Measurements from ENCODE around the gene CEP76.

Gene CEP76, protein sequence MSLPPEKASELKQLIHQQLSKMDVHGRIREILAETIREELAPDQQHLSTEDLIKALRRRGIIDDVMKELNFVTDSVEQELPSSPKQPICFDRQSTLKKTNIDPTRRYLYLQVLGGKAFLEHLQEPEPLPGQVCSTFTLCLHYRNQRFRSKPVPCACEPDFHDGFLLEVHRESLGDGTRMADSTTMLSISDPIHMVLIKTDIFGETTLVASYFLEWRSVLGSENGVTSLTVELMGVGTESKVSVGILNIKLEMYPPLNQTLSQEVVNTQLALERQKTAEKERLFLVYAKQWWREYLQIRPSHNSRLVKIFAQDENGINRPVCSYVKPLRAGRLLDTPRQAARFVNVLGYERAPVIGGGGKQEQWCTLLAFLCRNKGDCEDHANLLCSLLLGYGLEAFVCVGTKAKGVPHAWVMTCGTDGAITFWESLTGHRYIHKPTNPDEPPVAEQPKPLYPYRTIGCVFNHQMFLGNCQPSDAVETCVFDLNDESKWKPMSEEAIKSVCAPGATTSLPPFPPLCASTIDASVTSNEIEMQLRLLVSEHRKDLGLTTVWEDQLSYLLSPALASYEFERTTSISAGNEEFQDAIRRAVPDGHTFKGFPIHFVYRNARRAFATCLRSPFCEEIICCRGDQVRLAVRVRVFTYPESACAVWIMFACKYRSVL

DNA sequence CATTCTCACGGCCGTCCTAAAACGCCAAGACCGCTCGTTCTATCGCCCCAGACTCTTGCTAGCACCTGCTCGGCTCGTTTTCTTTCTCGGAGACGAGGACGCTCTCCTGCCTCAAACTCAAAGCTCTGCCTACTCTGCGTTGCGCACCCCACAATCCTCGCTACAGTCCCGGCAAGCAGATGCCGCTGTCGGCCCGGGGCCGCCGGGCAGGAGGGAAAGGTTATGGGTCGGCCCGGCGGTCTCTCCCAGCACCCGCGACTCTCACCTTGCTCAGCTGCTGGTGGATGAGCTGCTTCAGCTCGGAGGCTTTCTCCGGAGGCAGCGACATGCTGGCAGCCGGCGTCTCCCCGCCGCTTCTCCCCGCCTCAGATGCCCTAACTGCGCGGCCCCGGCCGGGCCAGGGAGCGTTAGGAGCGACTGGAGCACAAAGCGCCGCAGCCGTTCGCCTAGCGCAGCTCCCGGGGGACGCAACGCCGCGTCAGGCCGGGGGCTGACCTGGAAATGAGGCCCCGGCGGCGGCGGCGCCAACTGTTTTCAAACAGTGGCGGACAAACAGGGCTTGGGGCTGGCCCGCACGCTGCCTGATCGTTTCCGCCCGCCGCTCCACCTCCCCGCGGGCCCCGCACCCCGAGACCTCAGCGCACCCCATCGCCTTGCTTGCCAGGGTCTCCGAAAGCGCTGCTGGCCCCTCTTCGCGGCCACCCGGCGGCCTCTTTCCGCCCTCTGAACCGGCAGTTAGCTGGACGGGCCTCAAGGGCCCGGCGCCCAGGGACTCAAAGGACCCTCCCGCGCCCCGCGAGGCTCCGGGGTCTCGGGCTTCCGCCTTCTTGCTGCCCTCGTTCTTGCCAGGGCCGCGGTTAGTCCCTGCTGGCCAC is at the start of gene CEP76, which contains the start of gene PSMG2:
TSS of gene CEP76 (minus strand) at position 503 of the 875 bp plus-strand sequence. CDS start at position 328, 175 bp downstream.
TSS of gene PSMG2 (plus strand) at position 822 of the 875 bp plus-strand sequence. CDS start 66 bp downstream, outside the sequence.
- peak; percentile 94 for DNase-seq

DNA sequence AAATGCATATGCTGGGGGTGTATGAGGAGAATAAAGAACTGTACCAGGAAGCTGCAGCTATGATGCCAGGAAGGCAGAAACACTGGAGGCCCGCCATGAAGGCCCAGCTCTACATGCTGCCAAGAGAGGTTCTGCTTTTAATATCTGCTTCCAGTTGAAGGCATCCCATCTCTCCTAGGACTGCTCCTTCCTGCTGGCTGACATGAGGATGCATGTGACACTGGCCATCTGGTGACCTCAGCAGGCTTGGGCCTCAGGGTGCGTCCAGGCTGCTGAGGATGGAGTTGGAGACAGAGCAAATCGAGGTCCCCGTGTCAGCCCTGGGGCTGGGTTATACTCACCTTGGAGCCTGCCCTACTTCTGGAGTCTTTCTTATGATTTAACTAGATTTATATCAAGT is 49.4 kb upstream of the CEP76 start:
- no peak for DNase-seq

DNA sequence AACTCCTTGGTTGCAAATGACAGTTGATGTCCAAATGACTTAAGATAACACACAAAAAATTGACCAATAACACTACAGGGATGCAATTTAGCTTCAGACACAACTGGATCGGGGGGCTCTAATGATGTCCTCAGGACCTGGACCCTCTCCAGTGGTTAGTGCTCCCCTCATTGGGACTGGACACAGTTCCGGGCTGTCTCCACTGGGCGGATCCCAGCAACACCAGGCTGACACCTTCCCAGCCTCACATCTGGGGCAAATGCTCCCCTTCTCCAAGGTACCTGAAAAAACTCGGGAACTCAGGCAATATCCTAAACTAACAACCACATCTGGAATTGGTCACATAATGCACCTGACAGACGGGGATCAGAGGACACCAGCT is 49.0 kb upstream of the CEP76 start:
- no peak for DNase-seq

DNA sequence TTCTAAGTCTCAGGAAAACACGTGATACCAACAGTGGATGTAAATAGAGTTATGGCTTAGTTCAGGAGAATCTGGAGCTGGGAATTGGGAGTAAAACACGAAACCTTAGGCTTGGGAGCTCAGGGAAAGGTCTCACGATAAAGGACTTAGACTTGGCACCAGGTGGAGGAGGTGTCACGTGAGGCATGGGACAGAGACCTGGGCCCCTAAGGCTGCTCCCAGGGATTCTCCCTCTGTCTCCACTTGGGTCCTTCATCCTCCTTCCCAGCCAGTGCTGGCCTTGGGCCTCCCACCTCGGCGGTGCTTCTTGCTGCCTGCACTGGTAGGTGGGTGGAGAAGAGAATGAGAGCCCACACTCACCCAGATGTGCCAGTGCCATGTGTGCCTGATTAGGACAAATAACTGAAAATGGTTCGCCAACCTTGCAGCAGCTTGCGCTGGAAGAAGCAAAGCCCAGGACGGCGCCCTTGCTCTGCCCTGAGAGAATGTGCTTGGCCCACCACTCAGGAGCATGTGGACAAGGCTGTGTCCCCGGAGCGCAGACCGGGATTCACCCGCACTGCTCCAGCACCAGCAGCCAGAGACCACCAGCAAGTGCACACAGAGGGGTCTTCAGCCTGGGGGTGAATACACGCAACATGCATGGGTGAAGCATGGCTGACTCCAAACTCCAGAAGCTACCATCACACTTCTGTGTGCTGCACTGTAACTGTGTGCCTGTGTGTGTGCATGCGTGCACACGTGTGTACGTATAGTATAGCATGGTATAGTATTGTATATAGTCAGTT is 48.4 kb upstream of the CEP76 start:
- DNase-seq = no peak

DNA sequence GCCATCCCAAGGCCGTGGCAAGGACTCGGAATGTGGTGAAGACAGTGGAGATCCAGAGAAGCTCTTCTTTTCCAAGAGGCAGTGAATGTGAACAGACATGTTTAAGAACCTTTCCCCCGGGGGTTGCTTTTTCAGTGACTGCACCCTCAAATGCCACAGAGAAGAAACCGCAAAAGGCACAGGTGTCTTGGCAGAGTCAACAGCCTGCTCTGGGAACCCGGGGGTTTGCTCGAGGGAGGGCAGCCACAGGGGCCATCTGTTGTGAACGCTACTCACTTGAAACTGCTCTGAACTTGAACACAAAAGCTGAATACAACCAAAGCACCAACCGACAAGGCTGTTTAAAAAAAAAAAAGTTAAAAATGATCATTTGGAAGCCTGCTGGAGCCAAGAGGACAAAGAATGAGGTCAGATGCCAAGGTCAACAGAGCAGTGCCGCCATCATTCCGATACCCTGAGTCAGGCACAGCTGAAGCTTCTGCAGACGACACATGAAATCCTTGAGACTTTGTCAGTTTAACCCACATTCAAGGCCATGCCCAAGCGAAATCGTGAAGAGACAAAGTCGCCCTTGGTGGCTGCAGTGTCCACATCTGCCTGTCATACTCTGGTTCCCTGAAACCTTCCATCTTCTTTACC is 47.7 kb upstream of the CEP76 start:
- DNase-seq = no peak

DNA sequence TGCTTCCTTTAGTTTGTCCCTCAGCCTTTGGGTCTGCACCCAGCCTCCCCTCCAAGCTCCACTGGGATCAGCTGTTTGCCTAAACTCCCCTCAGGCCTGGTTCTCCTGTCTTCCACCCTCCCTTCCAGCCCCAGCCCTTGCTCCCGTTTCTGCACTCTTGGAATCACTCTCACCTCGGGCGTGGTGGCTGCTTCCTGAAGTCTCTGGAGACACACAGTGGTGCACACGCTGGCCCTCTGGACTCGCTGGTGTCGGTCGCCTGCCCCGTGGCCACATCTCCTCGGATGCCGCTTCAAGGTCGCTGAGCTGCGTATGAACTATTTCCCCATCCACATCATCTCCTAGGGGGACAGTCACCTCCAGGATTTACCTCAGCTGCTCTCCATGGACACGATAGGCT is 46.6 kb upstream of the CEP76 start:
- DNase-seq = no peak

DNA sequence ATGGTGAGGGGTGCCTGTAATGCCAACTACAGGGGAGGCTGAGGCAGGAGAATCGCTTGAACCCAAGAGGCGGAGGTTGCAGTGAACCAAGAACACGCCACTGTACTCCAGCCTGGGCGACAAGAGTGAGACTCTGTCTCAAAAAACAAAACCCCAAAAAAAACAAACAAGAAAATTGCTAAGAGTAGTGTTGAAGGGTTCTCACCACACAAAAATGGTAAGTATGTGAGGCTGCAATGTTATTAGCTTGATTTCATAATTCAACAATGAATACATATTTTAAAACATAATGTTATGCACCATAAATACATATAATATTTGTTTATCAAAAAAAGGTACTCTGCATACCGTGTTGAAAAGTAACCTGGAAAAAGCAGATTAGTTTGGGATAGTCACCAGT is 46.1 kb upstream of the CEP76 start:
- DNase-seq = no peak

DNA sequence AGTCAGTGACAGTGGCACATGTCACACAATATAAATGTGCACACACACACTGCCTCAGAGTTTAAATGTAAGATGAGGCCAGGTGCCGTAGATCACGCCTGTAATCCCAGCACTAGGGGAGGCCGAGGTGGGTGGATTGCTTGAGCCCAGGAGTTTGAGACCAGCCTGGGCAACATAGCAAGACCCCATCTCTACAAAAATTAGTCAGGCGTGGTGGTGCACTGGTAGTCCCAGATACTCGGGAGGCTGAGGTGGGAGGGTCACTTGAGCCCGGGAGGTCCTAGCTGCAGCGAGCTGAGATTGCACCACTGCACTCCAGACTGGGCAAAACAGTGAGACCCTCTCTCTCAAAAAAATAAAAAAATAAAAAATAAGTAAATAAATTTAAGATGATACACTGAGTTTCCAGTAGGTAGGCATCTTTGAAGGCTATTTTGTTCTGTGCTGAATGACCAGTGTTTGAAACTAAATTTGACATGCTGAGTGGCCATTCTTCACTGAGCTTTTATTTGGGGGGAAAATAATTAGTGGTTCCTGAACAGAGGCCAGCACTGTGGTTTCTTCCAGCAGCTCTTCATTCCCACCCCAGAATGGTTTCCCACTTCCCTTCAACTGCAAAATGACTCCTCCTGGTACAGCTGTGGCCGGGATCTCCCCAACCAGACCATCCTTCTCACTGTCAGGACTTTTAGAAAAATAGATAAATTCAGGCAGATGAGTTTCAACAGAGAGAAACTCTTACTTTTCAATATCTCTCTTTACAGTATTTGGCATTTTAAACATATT is 45.2 kb upstream of the CEP76 start:
- no peak for DNase-seq

DNA sequence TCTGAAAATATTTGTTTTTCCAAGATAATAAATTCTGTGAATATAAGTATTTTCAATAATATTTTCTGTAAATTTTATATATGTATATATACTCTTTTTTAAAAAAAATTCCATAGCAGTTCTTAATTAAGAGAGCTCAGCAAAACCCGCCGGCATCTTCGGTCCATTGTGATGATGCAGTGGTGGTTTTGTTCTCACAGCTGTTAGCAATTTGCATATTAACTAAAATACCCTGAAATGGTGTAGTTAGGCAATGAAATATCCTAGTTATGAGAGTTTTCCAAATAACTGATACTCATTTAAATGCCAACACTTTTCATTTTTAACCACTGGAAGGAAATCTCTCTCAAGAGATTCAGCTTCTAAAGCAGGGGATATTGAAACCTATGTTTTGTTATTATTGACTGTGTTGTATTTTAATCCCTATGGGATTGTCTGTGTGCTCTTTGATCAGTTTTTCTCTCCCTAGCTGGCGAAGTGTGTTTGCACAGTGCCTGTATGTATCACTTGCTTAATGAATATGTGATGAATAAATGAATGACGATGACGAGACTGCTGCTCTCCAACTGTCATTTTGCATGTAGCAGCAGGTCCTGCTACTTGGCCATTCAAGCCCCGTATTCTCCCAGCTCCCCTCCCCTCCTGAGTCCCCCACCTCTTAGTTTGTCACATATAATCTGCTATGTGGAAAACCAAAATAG is 42.7 kb upstream of the CEP76 start:
- no peak for DNase-seq

DNA sequence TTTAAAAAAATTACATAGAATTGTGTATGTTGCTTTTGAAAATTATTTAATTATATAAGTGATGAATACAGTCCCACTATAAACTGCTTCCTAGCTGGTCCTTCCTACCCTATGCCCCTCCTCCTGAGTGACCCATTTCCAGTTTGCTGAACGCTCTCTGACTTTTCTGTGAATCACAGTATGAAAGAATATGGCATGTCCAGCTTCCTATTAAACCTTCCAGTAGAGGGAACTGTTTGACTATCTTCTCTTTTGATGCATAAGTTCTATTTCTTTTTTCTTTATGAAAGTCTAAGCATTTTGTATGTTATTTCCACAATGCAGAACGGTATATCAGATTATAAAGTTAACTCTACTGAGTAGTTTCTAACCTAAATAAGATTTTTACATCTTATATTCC is 41.6 kb upstream of the CEP76 start:
- no peak for DNase-seq

DNA sequence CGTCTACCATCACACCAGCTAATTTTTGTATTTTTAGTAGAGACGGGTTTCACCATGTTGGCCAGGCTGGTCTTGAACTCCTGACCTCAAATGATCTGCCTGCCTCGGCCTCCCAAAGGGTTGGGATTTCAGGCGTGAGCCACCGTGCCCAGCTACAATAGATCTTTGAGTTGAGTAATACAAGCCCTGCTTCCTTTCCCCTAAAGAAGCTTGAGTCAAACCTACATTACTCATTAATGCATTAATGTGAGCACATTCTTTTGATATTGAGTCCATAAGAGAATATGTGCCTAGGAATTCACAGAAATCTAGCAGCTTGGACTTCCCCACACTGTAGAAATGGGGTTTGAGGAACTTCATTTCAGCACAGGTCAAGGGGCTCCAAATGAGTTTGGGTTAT is 39.9 kb upstream of the CEP76 start:
- no peak for DNase-seq

DNA sequence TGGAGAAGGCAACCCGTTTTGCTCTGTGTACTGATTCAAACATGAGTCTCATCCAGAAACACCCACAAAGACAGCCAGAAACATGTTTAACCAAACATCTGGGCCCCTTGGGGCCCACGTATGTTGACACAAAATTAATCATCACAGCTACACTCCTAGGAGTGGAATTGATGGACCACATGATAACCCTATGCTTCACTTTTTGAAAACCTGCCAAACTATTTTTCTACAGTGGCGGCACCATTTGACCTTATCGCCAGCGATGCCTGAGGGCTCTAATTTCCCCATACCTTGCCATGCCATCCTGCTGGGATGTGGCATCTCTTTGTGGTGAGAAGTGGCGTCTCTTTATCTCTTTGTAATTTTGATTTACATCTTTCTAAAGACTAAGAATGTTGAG is 38.8 kb upstream of the CEP76 start:
- no peak for DNase-seq

DNA sequence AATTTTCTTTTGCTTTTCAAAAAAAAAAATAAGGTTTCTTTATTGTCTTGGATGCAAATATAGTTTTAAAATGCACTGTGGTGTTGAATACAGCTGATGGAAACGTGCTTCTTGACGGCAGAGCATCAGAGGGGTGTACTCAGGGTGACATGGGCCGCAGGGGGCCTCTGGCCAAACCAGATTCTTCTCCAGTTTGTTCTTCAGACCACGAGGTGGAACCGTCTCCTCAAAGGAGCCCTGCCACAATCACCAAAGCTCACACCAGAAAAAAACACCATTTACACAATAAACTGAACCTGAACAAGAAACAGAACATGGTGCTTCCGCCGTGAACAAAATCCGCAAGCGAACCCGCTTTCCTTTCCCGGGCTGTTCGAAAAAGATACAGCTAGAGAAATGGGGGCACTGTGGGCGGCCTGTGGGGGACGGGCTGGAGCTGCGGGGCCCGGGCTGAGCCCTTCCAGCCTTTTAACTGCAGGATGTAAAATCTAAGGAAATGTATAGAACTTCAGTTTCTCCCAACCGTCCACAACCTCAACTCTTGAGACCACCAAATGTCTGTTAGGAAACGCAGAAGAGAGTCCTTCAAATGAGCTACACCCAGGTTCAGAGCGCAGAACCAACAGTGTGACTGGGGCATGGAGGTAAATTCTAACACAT is 34.9 kb upstream of the CEP76 start:
- DNase-seq = no peak

DNA sequence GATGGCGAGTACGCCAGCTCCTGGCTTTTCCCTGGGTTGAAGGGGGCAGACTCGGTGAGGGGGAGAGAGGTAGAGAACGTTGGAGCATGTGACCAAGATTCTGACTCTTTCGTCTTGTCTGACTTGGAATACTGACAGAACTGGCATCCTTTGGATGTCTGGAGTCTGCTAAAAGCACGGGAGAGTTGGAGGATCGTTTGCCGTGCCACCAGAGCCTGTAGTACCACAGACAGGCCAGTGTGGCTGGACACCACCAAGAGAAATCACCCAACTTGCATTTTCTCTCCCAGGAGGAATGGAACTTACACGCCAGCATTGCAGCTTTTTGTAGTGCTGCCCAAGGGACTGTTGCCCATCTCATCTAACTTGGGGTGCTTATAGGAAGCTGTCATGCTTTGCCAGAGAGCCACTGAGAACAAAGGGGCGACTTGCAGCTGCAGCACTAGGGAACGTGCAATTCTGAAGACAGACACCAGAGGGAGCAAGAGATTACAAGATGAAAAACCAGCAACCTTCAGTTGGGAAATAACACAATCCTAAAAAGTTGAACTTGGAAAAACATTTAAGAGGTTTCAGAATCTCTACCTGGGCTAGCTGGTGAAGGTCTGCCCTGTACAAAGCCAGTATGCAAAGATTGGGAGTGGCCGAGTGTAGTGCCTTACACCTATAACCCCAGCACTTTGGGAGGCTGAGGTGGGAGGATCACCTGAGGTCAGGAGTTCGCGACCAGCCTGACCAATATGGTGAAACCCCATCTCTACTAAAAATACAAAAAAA is 24.4 kb upstream of the CEP76 start:
- DNase-seq = peak; percentile 53

DNA sequence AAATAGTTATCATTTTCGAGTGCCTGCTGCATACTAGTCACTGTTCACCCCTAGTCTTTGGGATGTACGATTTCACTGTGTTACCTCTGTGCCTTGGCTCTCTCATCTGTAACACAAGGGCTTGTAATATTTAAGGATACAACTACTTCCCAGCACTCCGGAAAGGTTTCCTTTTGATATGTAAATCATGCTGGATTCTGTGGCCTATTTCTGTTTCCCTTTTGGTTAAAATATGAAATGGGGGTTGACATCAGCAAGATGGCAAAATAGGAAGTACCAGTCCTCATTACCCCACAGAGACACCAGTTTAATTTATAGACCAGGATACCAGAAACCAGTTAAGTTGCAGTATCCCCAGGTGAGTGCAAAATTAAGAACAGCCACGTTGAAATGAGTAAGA is 23.8 kb upstream of the CEP76 start:
- DNase-seq = no peak

DNA sequence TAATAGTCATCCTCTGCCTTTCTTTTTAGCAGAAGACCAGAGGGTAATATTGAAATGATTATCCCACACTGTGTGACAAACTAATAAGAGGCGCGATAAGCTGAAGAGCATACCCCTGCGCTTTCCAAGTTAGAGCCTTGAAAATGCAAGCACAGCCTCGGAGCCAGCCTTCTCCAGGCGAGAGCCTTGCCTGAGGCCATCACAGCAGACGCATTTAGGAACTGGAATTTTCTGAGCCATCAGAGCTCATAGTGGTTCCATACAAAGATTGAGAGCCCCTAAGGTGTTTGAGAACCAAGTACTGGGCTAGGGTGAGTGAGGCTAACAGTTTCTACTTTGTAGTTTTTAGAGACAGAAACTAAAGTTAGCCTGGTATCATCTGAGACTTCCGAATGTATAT is 20.2 kb upstream of the CEP76 start:
- no peak for DNase-seq

DNA sequence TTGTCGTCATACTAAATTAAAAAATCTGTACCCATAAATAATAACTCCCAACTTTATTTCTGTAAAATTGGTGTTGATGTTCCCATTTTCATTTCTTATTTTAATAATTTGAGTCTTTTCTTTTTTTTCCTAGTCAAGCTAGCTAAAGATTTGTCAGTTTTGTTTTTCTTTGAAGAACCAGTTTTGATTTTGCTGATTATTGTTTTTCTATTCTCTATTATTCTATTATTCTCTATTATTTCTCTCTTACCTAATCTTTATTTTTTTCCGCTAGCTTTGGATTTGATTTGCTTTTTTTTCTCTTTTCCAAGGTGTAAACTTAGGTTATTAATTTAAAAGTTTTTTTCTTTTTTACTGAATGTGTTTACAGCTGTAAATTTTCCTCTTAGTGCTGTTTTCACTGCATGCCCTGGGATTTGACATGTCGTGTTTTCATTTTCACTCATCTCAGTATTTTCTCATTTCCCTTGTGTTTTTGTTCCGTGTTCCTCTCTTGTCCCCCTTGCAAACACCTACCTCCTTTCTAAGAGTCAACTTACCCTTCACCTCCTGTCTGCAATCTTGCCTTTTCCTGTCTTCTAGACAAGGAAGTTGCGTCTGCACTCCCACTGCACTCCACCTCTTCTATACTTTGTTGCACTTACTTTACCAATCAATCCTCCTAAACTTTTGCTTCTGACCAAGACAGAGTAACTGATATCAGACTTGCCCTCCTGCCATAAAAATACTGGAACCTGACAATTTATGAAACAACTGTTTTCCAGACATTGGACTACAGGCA is 19.2 kb upstream of the CEP76 start:
- DNase-seq = no peak

DNA sequence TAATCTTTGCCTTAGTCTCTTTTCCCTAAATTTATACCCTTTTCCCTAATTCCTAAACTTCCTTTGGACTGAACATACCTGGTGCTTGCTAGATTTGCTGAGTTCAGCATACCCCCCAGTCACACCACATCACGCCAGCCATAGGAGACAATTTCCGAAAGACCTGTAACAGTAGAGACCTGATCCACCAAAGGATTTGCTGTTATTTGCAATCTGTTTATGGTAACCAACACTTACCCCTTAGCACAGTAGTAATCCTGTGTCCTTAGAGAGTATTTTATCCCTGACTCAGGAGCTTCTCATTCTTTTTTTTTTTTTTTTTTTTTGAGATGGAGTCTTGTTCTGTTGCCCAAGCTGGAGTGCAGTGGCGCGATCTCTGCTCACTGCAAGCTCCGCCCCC is 8.9 kb upstream of the CEP76 start:
- no peak for DNase-seq

Measured in left hindlimb (tissue), 1 donor.